Smooth muscle cell (in vitro differentiated cells): Measurements from ENCODE around the gene MAP3K15. TPM values are rescaled to one million over a fixed set of nuclear protein-coding genes. Genes with fewer than 3 reads are reported as not detected.

Experiments
- DNase-seq: peaks from one replicate; lab custom pipeline; 2025; ENCODE audit not compliant: unreplicated experiment; lab: John Stamatoyannopoulos, UW
- H2AFZ ChIP-seq: fragments of 200-600 bp; sonication (generic); 2 replicates; pipeline ENCODE4 v1.6.0; 2016; ENCODE audit warnings: antibody characterized with exemption, low read depth, mild to moderate bottlenecking
- H3F3A ChIP-seq: fragments of 200-600 bp; sonication (generic); 2 replicates; pipeline ENCODE4 v1.6.0; 2017; ENCODE audit warnings: antibody characterized with exemption, low read depth
- H3K27ac ChIP-seq: fragments of 200-600 bp; sonication (generic); 2 replicates; pipeline ENCODE4 v1.5.1; 2016; ENCODE audit warnings: low read depth, mild to moderate bottlenecking
- H3K27me3 ChIP-seq: fragments of 200-600 bp; sonication (generic); 2 replicates; pipeline ENCODE4 v1.6.1; 2016; ENCODE audit warnings: low read depth, mild to moderate bottlenecking
- H3K36me3 ChIP-seq: fragments of 200-600 bp; sonication (generic); 2 replicates; pipeline ENCODE4 v1.5.1; 2016; ENCODE audit warnings: low read depth
- H3K4me1 ChIP-seq: fragments of 200-600 bp; sonication (generic); 2 replicates; pipeline ENCODE4 v1.5.1; 2016; ENCODE audit warnings: low read depth
- H3K4me2 ChIP-seq: fragments of 200-600 bp; sonication (generic); 2 replicates; pipeline ENCODE4 v1.6.0; 2016; ENCODE audit warnings: mild to moderate bottlenecking
- H3K4me3 ChIP-seq: fragments of 200-600 bp; sonication (generic); 2 replicates; pipeline ENCODE4 v1.5.1; 2016; ENCODE audit warnings: mild to moderate bottlenecking
- H3K79me2 ChIP-seq: fragments of 200-600 bp; sonication (generic); 2 replicates; pipeline ENCODE4 v1.6.0; 2016; ENCODE audit warnings: low read depth, mild to moderate bottlenecking
- H3K9ac ChIP-seq: fragments of 200-600 bp; sonication (generic); 2 replicates; pipeline ENCODE4 v1.6.0; 2016; ENCODE audit warnings: low read depth
- H3K9me3 ChIP-seq: fragments of 200-600 bp; sonication (generic); replicated peaks from 2 replicates; pipeline ENCODE4 v1.5.1; 2016; ENCODE audit warnings: low read depth
- H4K20me1 ChIP-seq: fragments of 200-600 bp; sonication (generic); 2 replicates; pipeline ENCODE4 v1.6.0; 2016; ENCODE audit warnings: low read depth
- CTCF ChIP-seq: fragments of 200-600 bp; sonication (generic); IDR thresholded peaks from 2 replicates; pipeline ENCODE4 v1.5.1; 2017; ENCODE audit warnings: borderline replicate concordance, mild to moderate bottlenecking, antibody characterized with exemption; ENCODE audit not compliant: insufficient read depth, poor library complexity, severe bottlenecking
- WGBS: methylation state at CpG from one replicate; pipeline ENCODE4 v1.1.7; 2016; ENCODE audit warnings: low lambda C conversion rate; 5-methylcytosine and 5-hydroxymethylcytosine counted together
- polyA plus RNA-seq: library from polyadenylated mRNA; unstranded; fragments of >200 nt; fragmentation: Nextera tagmentation; extraction: Ambion mirVana; gene quantifications from 2 replicates; pipeline ENCODE4 v1.2.1, GENCODE V29; 2016
- total RNA-seq: library from RNA; depleted of rRNA; stranded (reverse); fragments of >200 nt; gene quantifications from 2 replicates; pipeline ENCODE4 v1.2.3, GENCODE V29; 2014

MAP3K15 gene
- total and polyA plus RNA-seq, 2 experiments from 2014 or later = 1.6 TPM; not detected in 1

DNA sequence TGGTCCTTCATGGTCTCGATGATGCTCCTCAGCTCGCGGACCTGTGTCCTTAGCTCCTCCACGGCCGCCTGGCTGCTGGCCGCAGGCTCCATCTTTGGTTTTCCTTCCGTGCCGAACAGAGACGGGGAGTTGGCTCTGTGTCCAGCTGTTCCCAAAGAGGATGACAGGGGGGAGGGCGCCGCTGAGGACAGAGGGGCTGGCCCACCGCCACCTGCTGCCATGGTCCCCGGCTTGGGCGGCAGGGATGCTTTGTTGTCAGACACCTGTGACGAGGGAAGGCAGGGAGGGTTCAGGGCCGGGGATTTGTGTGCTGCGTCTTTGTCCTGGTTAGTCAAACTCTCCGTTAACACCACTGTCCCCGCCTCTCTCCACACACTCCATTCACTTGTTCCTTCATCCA lies 26.6 kb upstream of the MAP3K15 start:
- H4K20me1 ChIP-seq = no peaks in the 10 kb centered on the region
- H3K36me3 ChIP-seq = no peaks in the 10 kb centered on the region
- TF ChIP-seq CTCF = no peak
- no peak overlapping the region for H3K9ac ChIP-seq
- no peak overlapping the region for H3K4me3 ChIP-seq
- no peaks in the 10 kb centered on the region for H3K9me3 ChIP-seq
- no peak for DNase-seq
- no peak overlapping the region for H2AFZ ChIP-seq
- H3K27ac ChIP-seq = no peak overlapping the region
- no peaks in the 10 kb centered on the region for H3K79me2 ChIP-seq
- no peaks in the 10 kb centered on the region for H3K27me3 ChIP-seq
- H3K4me1 ChIP-seq = no peaks in the 10 kb centered on the region
- no peaks in the 10 kb centered on the region for H3F3A ChIP-seq
- H3K4me2 ChIP-seq = no peak overlapping the region
- WGBS = 92% methylated on average over 19 of the region's 19 CpGs

GRCh38 chrX:19541196-19541595 lies 25.9 kb upstream of the MAP3K15 start:
- H3K79me2 ChIP-seq = no peaks in the 10 kb centered on the region
- DNase-seq = no peak
- no peaks in the 10 kb centered on the region for H4K20me1 ChIP-seq
- H3K9me3 ChIP-seq = no peaks in the 10 kb centered on the region
- TF ChIP-seq CTCF = no peak
- H3K36me3 ChIP-seq = no peaks in the 10 kb centered on the region
- 76% methylated on average over 3 of the region's 3 CpGs for WGBS
- no peaks in the 10 kb centered on the region for H3K27me3 ChIP-seq
- no peaks in the 10 kb centered on the region for H3F3A ChIP-seq
- no peaks in the 10 kb centered on the region for H3K4me1 ChIP-seq
- no peak overlapping the region for H3K27ac ChIP-seq
- H3K9ac ChIP-seq = no peak overlapping the region
- H2AFZ ChIP-seq = no peak overlapping the region
- no peak overlapping the region for H3K4me2 ChIP-seq
- H3K4me3 ChIP-seq = no peak overlapping the region

- Histone ChIP-seq H3K4me2 (no peak overlapping the region), H3K27ac (no peak overlapping the region), H3K4me1 (no peaks in the 10 kb centered on the region), H3K9ac (no peak overlapping the region), H3F3A (no peaks in the 10 kb centered on the region), H3K36me3 (no peaks in the 10 kb centered on the region), H3K79me2 (no peaks in the 10 kb centered on the region), H3K4me3 (no peak overlapping the region), H3K9me3 (no peaks in the 10 kb centered on the region), H2AFZ (no peak overlapping the region), H3K27me3 (no peaks in the 10 kb centered on the region), H4K20me1 (no peaks in the 10 kb centered on the region)
- 78% methylated on average over 3 of the region's 3 CpGs for WGBS
- no peak for TF ChIP-seq CTCF
- DNase-seq = no peak
Observed at GRCh38 chrX:19540076-19540475, 24.8 kb upstream of the MAP3K15 start.

DNA sequence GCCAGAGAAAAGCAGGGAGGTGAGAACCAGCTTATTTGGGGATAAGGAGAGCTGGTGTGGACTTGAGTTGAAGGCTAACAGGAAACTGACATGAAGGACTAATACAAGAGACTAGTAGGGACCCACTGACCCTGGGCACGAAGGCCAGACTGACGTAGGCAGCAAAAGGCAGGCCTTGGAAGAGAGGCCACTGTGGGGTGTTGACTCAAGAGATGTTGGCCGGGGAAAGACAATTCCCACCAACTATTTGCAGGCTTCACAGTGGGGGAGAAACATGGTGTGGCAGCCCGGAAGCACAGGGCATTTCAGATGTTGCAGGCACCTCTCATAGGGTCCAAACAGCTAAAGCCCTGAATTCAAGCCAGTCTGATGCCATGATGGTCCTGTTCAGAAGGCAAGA lies 24.4 kb upstream of the MAP3K15 start:
- no peak for TF ChIP-seq CTCF
- whole genome bisulfite sequencing = 96% methylated on average over 4 of the region's 4 CpGs
- no peak overlapping the region for H3K4me2 ChIP-seq
- H2AFZ ChIP-seq = no peak overlapping the region
- no peaks in the 10 kb centered on the region for H3F3A ChIP-seq
- H3K4me1 ChIP-seq = no peaks in the 10 kb centered on the region
- no peaks in the 10 kb centered on the region for H3K79me2 ChIP-seq
- no peaks in the 10 kb centered on the region for H3K36me3 ChIP-seq
- no peaks in the 10 kb centered on the region for H3K9me3 ChIP-seq
- H4K20me1 ChIP-seq = no peaks in the 10 kb centered on the region
- H3K9ac ChIP-seq = no peak overlapping the region
- H3K27ac ChIP-seq = no peak overlapping the region
- no peak for DNase-seq
- H3K4me3 ChIP-seq = no peak overlapping the region
- no peaks in the 10 kb centered on the region for H3K27me3 ChIP-seq
